Jurkat, Clone E6-1 (cell line): ENCODE measurements around the gene CARD10.

Experiments
- DNase-seq: peaks from one replicate; pipeline ENCODE4 v3.0.0-alpha.2; 2011; ENCODE audit warnings: low read depth, low spot score
- H3K4me3 ChIP-seq: 2 replicates; pipeline ENCODE4 v1.5.1; 2011; ENCODE audit warnings: mild to moderate bottlenecking, low read length, control low read depth, moderate library complexity

CARD10 gene

GRCh38 chr22:37455896-37456295 is 63.3 kb downstream of the CARD10 start:
- no peak for DNase-seq
- H3K4me3 ChIP-seq: no peak overlapping the region

- H3K4me3 ChIP-seq: no peak overlapping the region
- no peak for DNase-seq
Observed at GRCh38 chr22:37454857-37455686, 64.1 kb downstream of the CARD10 start.

GRCh38 chr22:37453696-37454095 is 65.5 kb downstream of the CARD10 start:
- no peak for DNase-seq
- no peak overlapping the region for H3K4me3 ChIP-seq

- H3K4me3 ChIP-seq: no peak overlapping the region
- DNase-seq: no peak
Observed at GRCh38 chr22:37451218-37451617, 68.0 kb downstream of the CARD10 start.

- no peak for DNase-seq
- H3K4me3 ChIP-seq: no peak overlapping the region
Observed at GRCh38 chr22:37449331-37450001, 69.7 kb downstream of the CARD10 start.

- no peak for DNase-seq
- H3K4me3 ChIP-seq: no peak overlapping the region
Observed at GRCh38 chr22:37448516-37449127, 70.6 kb downstream of the CARD10 start.

GRCh38 chr22:37445501-37445900 is 73.7 kb downstream of the CARD10 start:
- DNase-seq: no peak
- no peak overlapping the region for H3K4me3 ChIP-seq

- no peak overlapping the region for H3K4me3 ChIP-seq
- no peak for DNase-seq
Observed at GRCh38 chr22:37443977-37444376, 75.2 kb downstream of the CARD10 start.

- no peak overlapping the region for H3K4me3 ChIP-seq
- no peak for DNase-seq
Observed at GRCh38 chr22:37443086-37443485, 76.1 kb downstream of the CARD10 start.

GRCh38 chr22:37442537-37442936 is 76.7 kb downstream of the CARD10 start:
- H3K4me3 ChIP-seq: no peak overlapping the region
- DNase-seq: no peak

- DNase-seq: no peak
- no peak overlapping the region for H3K4me3 ChIP-seq
Observed at GRCh38 chr22:37442135-37442534, 77.1 kb downstream of the CARD10 start.

- H3K4me3 ChIP-seq: no peak overlapping the region
Observed at GRCh38 chr22:37440875-37441274, 78.3 kb downstream of the CARD10 start.

More at GRCh38 chr22:37440875-37441274, 78.3 kb downstream of the CARD10 start:
- no peak for DNase-seq
